ENCODE results near the gene SLC23A3.

GRCh38 chr2:219163156-219163555 lies 6.7 kb downstream of the SLC23A3 start:
- TF ChIP-seq CTCF (IDR thresholded peaks at IDR 0.05) (no peak), POLR2A (IDR thresholded peaks at IDR 0.05) (no peak)
